ENCODE data around the gene PPME1.
A peak's percentile ranks its signal among the peaks of the same experiment; 100 is the strongest.

The PPME1 gene

GRCh38 chr11:74162681-74163467 is 8.2 kb upstream of the PPME1 start:
- no peak for DNase-seq

- DNase-seq: no peak
Observed at GRCh38 chr11:74168838-74169237, 2.3 kb upstream of the PPME1 start.

- no peak for DNase-seq
Observed at GRCh38 chr11:74169738-74170458, 1.2 kb upstream of the PPME1 start.

- DNase-seq: no peak
Observed at GRCh38 chr11:74171630-74171968, 510 bp downstream of the PPME1 start.

- no peak for DNase-seq
Observed at GRCh38 chr11:74171997-74172396, 908 bp downstream of the PPME1 start.

GRCh38 chr11:74175920-74176319 is 4.8 kb downstream of the PPME1 start:
- no peak for DNase-seq

GRCh38 chr11:74179234-74180052 is 8.4 kb downstream of the PPME1 start:
- no peak for DNase-seq

GRCh38 chr11:74182635-74183034 is 11.5 kb downstream of the PPME1 start:
- no peak for DNase-seq

GRCh38 chr11:74185285-74185684 is 14.2 kb downstream of the PPME1 start:
- DNase-seq: no peak

- DNase-seq: peak; percentile 1
Observed at GRCh38 chr11:74185695-74186094, 14.6 kb downstream of the PPME1 start.

- DNase-seq: no peak
Observed at GRCh38 chr11:74195828-74196227, 24.7 kb downstream of the PPME1 start.

- DNase-seq: no peak
Observed at GRCh38 chr11:74196781-74197486, 25.8 kb downstream of the PPME1 start.

- DNase-seq: no peak
Observed at GRCh38 chr11:74203966-74204365, 32.9 kb downstream of the PPME1 start.

- no peak for DNase-seq
Observed at GRCh38 chr11:74204701-74205100, 33.6 kb downstream of the PPME1 start.

- no peak for DNase-seq
Observed at GRCh38 chr11:74205181-74205580, 34.1 kb downstream of the PPME1 start.

- DNase-seq: no peak
Observed at GRCh38 chr11:74206746-74207145, 35.7 kb downstream of the PPME1 start.

GRCh38 chr11:74208507-74208906 is 37.4 kb downstream of the PPME1 start:
- no peak for DNase-seq

- no peak for DNase-seq
Observed at GRCh38 chr11:74212533-74212932, 41.4 kb downstream of the PPME1 start.

GRCh38 chr11:74220376-74220775 is 49.3 kb downstream of the PPME1 start:
- no peak for DNase-seq

- no peak for DNase-seq
Observed at GRCh38 chr11:74221816-74222215, 50.7 kb downstream of the PPME1 start.

- DNase-seq: no peak
Observed at GRCh38 chr11:74225565-74225964, 54.5 kb downstream of the PPME1 start.

GRCh38 chr11:74226907-74227306 is 55.8 kb downstream of the PPME1 start:
- no peak for DNase-seq

Data from amniotic stem cell (primary cell).